ENCODE data around the gene IFT43. TPM values are rescaled to one million over a fixed set of nuclear protein-coding genes. Genes with fewer than 3 reads are reported as not detected.

IFT43 gene
- polyA plus RNA-seq, 1 of the 3 experiments (the other 2 are of a cell fraction): 78.8 TPM

DNA sequence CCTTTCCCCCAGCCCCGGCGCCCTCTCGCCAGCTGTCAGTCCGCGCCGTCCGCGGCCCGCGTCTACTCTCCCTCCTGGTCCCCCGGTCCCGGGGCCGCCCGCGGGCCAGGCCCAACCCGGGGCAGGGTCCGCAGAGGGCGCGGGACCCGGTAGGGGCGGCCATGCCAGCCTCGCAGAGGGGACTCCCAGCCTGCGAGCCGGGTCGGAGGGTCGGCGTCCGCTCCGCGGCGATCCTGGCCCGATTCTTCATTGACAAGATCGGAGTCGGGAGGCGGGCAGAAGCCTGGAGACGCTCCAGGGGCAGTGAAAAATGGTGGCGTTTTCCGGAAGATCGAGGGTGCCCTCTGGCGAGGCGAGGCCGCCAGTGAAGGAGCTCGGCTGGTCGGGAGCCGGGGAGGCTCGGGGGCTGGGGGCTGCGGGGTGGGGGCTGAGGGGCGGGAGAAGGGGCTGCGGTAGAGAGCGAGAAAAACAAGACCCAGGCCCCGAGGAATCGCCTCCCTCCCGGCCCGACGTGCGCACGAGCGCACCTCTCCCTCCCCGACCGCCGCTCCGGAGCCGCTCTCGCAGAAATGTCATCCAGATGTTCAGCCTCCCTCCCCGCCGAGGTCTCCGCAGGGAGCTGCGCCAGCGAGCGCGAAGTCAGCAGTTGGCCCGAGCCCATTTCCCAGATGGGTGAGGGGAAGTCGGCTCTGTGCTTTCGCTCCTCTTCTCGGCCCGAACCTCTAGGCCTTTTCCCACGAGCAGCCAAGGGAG is 3.1 kb upstream of the IFT43 start (continued):
- TF ChIP-seq, protein P1, sequence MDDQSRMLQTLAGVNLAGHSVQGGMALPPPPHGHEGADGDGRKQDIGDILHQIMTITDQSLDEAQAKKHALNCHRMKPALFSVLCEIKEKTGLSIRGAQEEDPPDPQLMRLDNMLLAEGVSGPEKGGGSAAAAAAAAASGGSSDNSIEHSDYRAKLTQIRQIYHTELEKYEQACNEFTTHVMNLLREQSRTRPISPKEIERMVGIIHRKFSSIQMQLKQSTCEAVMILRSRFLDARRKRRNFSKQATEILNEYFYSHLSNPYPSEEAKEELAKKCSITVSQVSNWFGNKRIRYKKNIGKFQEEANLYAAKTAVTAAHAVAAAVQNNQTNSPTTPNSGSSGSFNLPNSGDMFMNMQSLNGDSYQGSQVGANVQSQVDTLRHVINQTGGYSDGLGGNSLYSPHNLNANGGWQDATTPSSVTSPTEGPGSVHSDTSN (IDR thresholded peaks at IDR 0.05): peak; percentile 40
- TF ChIP-seq NFIC (IDR thresholded peaks at IDR 0.05; ENCODE audit: borderline replicate concordance) (peak; percentile 33; the same call in 1 of the 2 replicates), CHD2 (IDR thresholded peaks at IDR 0.05; ENCODE audit: low read length, partially characterized antibody) (no peak), YY1 (IDR thresholded peaks at IDR 0.05; ENCODE audit: low read depth) (0 out of 2 replicates have a peak, but pooled peaks have one; percentile 48), RCOR1 (IDR thresholded peaks at IDR 0.05; ENCODE audit: low read length) (no peak), GATA2 (CRISPR knock-in tag; IDR thresholded peaks at IDR 0.05) (no peak), TEAD4 (IDR thresholded peaks at IDR 0.05; ENCODE audit: borderline replicate concordance, insufficient read depth) (no peak), EP300 (IDR thresholded peaks at IDR 0.05; ENCODE audit: borderline replicate concordance in 1 of 2, low read depth in 1 of 2, low read length in 1 of 2) (no peak), RFX5 (IDR thresholded peaks at IDR 0.05; ENCODE audit: low read length) (no peak), EZH2phosphoT487 (IDR thresholded peaks at IDR 0.05; ENCODE audit: borderline replicate concordance, low read depth) (no peak), JUND (IDR thresholded peaks at IDR 0.05) (no peak), FOXM1 (IDR thresholded peaks at IDR 0.05; ENCODE audit: low read depth) (no peak), MEF2A (IDR thresholded peaks at IDR 0.05; ENCODE audit: borderline replicate concordance, low read depth) (no peak), ELF1 (IDR thresholded peaks at IDR 0.05) (no peak), TAF1 (IDR thresholded peaks at IDR 0.05; ENCODE audit: borderline replicate concordance, low read depth, low read length) (no peak), SIN3A (IDR thresholded peaks at IDR 0.05; ENCODE audit: borderline replicate concordance, low read depth, low read length) (no peak), SMC3 (IDR thresholded peaks at IDR 0.05; ENCODE audit: low read depth, low read length) (peak; percentile 82)
- TF ChIP-seq, protein P2, sequence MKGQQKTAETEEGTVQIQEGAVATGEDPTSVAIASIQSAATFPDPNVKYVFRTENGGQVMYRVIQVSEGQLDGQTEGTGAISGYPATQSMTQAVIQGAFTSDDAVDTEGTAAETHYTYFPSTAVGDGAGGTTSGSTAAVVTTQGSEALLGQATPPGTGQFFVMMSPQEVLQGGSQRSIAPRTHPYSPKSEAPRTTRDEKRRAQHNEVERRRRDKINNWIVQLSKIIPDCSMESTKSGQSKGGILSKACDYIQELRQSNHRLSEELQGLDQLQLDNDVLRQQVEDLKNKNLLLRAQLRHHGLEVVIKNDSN (IDR thresholded peaks at IDR 0.05; ENCODE audit: borderline replicate concordance, low read depth): no peak
- TF ChIP-seq, protein P3, sequence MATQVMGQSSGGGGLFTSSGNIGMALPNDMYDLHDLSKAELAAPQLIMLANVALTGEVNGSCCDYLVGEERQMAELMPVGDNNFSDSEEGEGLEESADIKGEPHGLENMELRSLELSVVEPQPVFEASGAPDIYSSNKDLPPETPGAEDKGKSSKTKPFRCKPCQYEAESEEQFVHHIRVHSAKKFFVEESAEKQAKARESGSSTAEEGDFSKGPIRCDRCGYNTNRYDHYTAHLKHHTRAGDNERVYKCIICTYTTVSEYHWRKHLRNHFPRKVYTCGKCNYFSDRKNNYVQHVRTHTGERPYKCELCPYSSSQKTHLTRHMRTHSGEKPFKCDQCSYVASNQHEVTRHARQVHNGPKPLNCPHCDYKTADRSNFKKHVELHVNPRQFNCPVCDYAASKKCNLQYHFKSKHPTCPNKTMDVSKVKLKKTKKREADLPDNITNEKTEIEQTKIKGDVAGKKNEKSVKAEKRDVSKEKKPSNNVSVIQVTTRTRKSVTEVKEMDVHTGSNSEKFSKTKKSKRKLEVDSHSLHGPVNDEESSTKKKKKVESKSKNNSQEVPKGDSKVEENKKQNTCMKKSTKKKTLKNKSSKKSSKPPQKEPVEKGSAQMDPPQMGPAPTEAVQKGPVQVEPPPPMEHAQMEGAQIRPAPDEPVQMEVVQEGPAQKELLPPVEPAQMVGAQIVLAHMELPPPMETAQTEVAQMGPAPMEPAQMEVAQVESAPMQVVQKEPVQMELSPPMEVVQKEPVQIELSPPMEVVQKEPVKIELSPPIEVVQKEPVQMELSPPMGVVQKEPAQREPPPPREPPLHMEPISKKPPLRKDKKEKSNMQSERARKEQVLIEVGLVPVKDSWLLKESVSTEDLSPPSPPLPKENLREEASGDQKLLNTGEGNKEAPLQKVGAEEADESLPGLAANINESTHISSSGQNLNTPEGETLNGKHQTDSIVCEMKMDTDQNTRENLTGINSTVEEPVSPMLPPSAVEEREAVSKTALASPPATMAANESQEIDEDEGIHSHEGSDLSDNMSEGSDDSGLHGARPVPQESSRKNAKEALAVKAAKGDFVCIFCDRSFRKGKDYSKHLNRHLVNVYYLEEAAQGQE (IDR thresholded peaks at IDR 0.05; ENCODE audit: low read depth, low read length): no peak
- TF ChIP-seq, protein P4, sequence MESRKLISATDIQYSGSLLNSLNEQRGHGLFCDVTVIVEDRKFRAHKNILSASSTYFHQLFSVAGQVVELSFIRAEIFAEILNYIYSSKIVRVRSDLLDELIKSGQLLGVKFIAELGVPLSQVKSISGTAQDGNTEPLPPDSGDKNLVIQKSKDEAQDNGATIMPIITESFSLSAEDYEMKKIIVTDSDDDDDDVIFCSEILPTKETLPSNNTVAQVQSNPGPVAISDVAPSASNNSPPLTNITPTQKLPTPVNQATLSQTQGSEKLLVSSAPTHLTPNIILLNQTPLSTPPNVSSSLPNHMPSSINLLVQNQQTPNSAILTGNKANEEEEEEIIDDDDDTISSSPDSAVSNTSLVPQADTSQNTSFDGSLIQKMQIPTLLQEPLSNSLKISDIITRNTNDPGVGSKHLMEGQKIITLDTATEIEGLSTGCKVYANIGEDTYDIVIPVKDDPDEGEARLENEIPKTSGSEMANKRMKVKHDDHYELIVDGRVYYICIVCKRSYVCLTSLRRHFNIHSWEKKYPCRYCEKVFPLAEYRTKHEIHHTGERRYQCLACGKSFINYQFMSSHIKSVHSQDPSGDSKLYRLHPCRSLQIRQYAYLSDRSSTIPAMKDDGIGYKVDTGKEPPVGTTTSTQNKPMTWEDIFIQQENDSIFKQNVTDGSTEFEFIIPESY (IDR thresholded peaks at IDR 0.05; ENCODE audit: borderline replicate concordance, low read depth): no peak

Data from SK-N-SH (cell line).